ENCODE data around the gene MAPT. TPM values are rescaled to one million over a fixed set of nuclear protein-coding genes. Genes with fewer than 3 reads are reported as not detected.

MAPT gene
- total RNA-seq, 1 experiment from 2014 or later: 8.3 TPM

GRCh38 chr17:45986056-45986455 lies 91.7 kb downstream of the MAPT start:
- POLR2A ChIA-PET (ENCODE audit: low non-redundant PET): no interaction called here
- Histone ChIP-seq H3K27me3 (replicated peaks; ENCODE audit: insufficient read depth, low read depth, low read length, poor library complexity) (no peaks in the 10 kb centered on the region), H3K4me3 (ENCODE audit: low read depth, low read length, poor library complexity, severe bottlenecking) (no peak overlapping the region), H3K36me3 (ENCODE audit: insufficient read depth, low read length, poor library complexity, severe bottlenecking) (no peaks in the 10 kb centered on the region), H3K4me1 (ENCODE audit: insufficient read depth, low read length, poor library complexity, severe bottlenecking) (no peaks in the 10 kb centered on the region), H3K27ac (ENCODE audit: low read depth, low read length, poor library complexity, severe bottlenecking) (no peak overlapping the region), H3K9me3 (ENCODE audit: low read depth, low read length, poor library complexity, severe bottlenecking) (no peaks in the 10 kb centered on the region)
- no TSS peak for BruUV-seq (replicated peaks)
- intact Hi-C loops (cut with micrococcal nuclease; ENCODE audit: unreplicated experiment): no loop called here
- TF ChIP-seq EZH2 (IDR thresholded peaks at IDR 0.05; ENCODE audit: borderline replicate concordance, low read depth, low read length, poor library complexity, severe bottlenecking): no peak
- TF ChIP-seq CTCF (conservative IDR thresholded peaks at IDR 0.05; ENCODE audit: low read depth, low read length): no peak
- no peak for DNase-seq (ENCODE audit: low spot score)
- CTCF ChIA-PET: no interaction called here

DNA sequence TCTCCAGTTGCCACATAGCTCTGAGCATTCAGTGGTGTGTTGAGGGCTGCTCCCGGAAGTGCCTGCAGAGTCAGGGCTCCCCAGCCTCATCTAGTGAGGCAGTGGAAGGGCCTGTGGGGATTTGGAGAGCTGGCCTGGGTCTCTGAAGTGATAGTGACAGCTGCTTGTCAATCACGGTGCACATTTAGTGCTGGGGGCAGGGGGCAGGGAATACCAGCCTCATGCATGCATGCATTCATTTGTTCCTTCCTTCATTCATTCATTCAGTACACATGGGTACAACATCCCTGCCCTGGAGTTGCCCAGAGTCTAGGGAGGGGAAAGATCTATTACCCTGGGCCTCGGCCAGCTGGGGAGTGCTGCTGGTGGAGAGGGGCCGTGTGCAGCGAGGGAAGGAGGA lies 93.4 kb downstream of the MAPT start:
- Histone ChIP-seq H3K4me1 (ENCODE audit: insufficient read depth, low read length, poor library complexity, severe bottlenecking) (no peaks in the 10 kb centered on the region), H3K9me3 (ENCODE audit: low read depth, low read length, poor library complexity, severe bottlenecking) (no peaks in the 10 kb centered on the region), H3K4me3 (ENCODE audit: low read depth, low read length, poor library complexity, severe bottlenecking) (no peak overlapping the region), H3K36me3 (ENCODE audit: insufficient read depth, low read length, poor library complexity, severe bottlenecking) (no peaks in the 10 kb centered on the region), H3K27me3 (replicated peaks; ENCODE audit: insufficient read depth, low read depth, low read length, poor library complexity) (no peaks in the 10 kb centered on the region), H3K27ac (ENCODE audit: low read depth, low read length, poor library complexity, severe bottlenecking) (no peak overlapping the region)
- CTCF ChIA-PET: no interaction called here
- intact Hi-C loops (cut with micrococcal nuclease; ENCODE audit: unreplicated experiment): no loop called here
- no TSS peak for BruUV-seq (replicated peaks)
- TF ChIP-seq CTCF (conservative IDR thresholded peaks at IDR 0.05; ENCODE audit: low read depth, low read length) (no peak), EZH2 (IDR thresholded peaks at IDR 0.05; ENCODE audit: borderline replicate concordance, low read depth, low read length, poor library complexity, severe bottlenecking) (no peak)
- DNase-seq (ENCODE audit: low spot score): no peak
- POLR2A ChIA-PET (ENCODE audit: low non-redundant PET): no interaction called here

DNA sequence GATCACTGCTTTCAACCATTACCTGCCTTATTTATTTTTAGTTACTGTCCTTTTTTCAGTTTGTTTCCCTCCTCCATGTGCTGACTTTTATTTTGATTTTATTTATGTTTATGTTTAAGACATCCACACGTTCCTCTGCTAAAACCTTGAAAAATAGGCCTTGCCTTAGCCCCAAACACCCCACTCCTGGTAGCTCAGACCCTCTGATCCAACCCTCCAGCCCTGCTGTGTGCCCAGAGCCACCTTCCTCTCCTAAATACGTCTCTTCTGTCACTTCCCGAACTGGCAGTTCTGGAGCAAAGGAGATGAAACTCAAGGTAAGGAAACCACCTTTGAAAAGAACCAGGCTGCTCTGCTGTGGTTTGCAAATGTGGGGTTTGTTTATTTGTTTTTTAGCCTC lies 95.4 kb downstream of the MAPT start:
- H3K4me1 ChIP-seq (ENCODE audit: insufficient read depth, low read length, poor library complexity, severe bottlenecking): no peaks in the 10 kb centered on the region
- ChIA-PET CTCF (no interaction called here), POLR2A (ENCODE audit: low non-redundant PET) (no interaction called here)
- no peak overlapping the region for H3K4me3 ChIP-seq (ENCODE audit: low read depth, low read length, poor library complexity, severe bottlenecking)
- TF ChIP-seq CTCF (conservative IDR thresholded peaks at IDR 0.05; ENCODE audit: low read depth, low read length) (no peak), EZH2 (IDR thresholded peaks at IDR 0.05; ENCODE audit: borderline replicate concordance, low read depth, low read length, poor library complexity, severe bottlenecking) (no peak)
- H3K9me3 ChIP-seq (ENCODE audit: low read depth, low read length, poor library complexity, severe bottlenecking): no peaks in the 10 kb centered on the region
- H3K27me3 ChIP-seq (replicated peaks; ENCODE audit: insufficient read depth, low read depth, low read length, poor library complexity): no peaks in the 10 kb centered on the region
- DNase-seq (ENCODE audit: low spot score): no peak
- intact Hi-C loops (cut with micrococcal nuclease; ENCODE audit: unreplicated experiment): no loop called here
- no peak overlapping the region for H3K27ac ChIP-seq (ENCODE audit: low read depth, low read length, poor library complexity, severe bottlenecking)
- H3K36me3 ChIP-seq (ENCODE audit: insufficient read depth, low read length, poor library complexity, severe bottlenecking): no peaks in the 10 kb centered on the region
- BruUV-seq (replicated peaks): no TSS peak

Data from A673 (cell line).